Neural progenitor cell (in vitro differentiated cells): Measurements from ENCODE around the gene CRNKL1.
"Not testable (repeated sequence)": the region's sequence is repeated elsewhere in the genome, so short reads cannot be mapped to it uniquely, and the experiment has no call there.

Experiments
- CTCF ChIP-seq: fragments of 200-600 bp; sonication (generic); IDR thresholded peaks from 2 replicates; pipeline ENCODE4 v1.5.1; 2017; ENCODE audit warnings: antibody characterized with exemption, mild to moderate bottlenecking
- EZH2 ChIP-seq: fragments of 200-600 bp; sonication (generic); IDR thresholded peaks from 2 replicates; pipeline ENCODE4 v1.6.1; 2017; ENCODE audit warnings: antibody characterized with exemption, mild to moderate bottlenecking, moderate library complexity

GRCh38 chr20:20003955-20004322 lies 48.3 kb downstream of the CRNKL1 start:
- TF ChIP-seq CTCF, EZH2: not testable (repeated sequence)
